OCI-LY7 (cell line): ENCODE results near the gene DOHH.

Experiments
- EZH2phosphoT487 ChIP-seq: fragments of 200-600 bp; sonication (generic); IDR thresholded peaks from 2 replicates; pipeline ENCODE4 v1.6.1; 2018; ENCODE audit warnings: low read depth, borderline replicate concordance, mild to moderate bottlenecking, mixed run types, antibody characterized with exemption, low read length, moderate library complexity, mixed read lengths
- TF ChIP-seq, protein P1 (sequence below): fragments of 200-600 bp; sonication (generic); conservative IDR thresholded peaks from 2 replicates; pipeline ENCODE4 v1.5.1; 2014; ENCODE audit warnings: mild to moderate bottlenecking, antibody characterized with exemption, low read length, moderate library complexity, mixed read lengths

DNA sequence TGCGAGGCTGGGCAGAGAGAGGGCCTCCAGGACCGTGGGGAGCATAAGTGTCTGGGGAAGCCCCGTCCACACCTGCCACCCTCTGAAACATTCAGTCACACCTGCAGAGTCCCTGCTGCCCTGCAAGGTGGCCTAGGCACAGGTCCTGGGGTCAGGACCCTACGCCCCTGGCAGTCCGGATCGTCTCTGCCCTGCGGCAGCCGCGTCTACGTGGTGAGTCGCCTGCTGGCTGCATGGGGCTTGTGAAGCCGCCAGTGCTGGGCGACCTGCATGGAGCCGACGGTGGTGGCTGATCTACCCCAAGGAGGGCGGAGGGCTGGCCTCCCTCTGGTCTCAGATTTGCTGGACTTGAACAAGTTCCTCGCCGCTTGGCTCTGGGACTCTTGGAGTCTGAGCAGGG, 18.7 kb upstream of the DOHH start:
- TF ChIP-seq, protein P1, sequence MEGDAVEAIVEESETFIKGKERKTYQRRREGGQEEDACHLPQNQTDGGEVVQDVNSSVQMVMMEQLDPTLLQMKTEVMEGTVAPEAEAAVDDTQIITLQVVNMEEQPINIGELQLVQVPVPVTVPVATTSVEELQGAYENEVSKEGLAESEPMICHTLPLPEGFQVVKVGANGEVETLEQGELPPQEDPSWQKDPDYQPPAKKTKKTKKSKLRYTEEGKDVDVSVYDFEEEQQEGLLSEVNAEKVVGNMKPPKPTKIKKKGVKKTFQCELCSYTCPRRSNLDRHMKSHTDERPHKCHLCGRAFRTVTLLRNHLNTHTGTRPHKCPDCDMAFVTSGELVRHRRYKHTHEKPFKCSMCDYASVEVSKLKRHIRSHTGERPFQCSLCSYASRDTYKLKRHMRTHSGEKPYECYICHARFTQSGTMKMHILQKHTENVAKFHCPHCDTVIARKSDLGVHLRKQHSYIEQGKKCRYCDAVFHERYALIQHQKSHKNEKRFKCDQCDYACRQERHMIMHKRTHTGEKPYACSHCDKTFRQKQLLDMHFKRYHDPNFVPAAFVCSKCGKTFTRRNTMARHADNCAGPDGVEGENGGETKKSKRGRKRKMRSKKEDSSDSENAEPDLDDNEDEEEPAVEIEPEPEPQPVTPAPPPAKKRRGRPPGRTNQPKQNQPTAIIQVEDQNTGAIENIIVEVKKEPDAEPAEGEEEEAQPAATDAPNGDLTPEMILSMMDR: no peak
- TF ChIP-seq EZH2phosphoT487: no peak
